Activated CD4-positive, alpha-beta T cell treated with anti-CD3 and anti-CD28 coated beads, Interleukin-10, Interleukin-2, amounts not matched to agents 100 ng/mL and 50 ng/mL, durations not matched to agents 16 hours and 8 hours (primary cell): ENCODE measurements around the gene PLCB1.
"Not testable (repeated sequence)": the region's sequence is repeated elsewhere in the genome, so short reads cannot be mapped to it uniquely, and the experiment has no call there.

Experiments
- DNase-seq: peaks from one replicate; pipeline ENCODE4 v3.0.0-alpha.2; 2020

The PLCB1 gene

DNA sequence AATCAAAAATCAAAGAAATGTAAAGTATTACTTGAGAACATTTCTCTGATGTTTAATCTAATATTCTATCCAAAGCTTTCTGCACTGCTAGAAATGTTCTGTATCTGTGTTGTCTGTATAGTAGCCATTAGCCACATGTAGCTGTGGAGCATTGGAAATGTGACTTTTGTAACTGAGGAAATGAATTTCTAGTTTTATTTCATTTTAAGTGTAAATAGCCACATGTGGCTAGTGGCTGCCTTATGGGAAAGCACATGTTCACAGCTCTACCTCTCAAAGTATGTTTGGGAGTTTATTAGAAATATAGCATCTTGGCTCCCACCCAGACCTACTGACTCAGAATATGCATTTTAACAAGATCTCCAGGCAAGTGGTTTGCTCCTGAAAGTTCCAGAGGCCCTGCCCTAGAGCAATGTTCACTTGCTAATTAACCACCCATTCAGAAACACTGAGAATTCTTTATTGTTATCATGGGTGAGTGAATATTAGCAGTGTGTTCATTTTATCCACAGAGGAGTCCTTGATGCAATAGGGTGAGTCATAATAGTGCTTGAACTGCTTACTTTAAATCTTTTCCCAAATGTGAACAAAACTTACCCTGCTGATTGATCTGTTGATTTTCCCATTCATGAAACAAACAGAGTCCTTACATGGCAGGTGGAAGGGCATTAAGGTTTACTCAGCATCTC lies 282.7 kb downstream of the PLCB1 start:
- no peak for DNase-seq

DNA sequence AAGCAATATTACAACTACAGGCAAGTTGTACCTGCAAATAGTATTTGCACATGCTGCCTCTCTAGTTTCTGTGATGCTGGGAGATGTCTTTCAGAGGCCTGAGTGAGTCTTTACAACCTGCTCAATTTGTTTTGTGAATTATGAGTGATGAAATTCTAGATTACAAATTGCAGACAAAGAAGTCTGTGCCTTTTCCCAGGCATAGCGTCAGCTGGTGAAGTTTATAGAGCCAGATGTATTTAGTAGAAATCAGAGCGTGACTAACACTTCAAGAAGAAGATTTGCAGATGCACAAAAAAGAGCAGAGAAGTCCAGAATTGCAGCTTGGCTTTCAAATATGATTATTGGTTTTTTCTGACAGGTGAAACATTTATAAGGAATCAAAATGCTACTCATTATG lies 289.9 kb downstream of the PLCB1 start:
- no peak for DNase-seq

DNA sequence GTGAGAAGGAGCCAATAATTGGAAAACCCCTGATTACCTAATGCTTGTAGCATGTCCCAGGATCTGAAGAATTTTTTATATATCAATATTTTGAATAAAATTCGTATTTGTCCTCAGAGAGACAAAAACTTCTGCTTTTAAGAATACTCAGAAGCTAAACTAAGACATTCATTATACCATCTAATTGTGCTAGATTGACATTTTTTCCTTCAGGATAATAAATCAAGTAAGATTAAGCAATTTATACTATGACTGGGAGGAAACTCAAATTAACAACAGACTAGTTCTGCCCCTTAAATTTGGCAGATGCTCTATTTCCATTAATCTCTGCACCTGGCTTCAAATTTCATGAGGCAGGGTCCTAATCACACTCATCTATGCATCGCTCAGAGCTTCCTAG lies 291.4 kb downstream of the PLCB1 start:
- DNase-seq = no peak

GRCh38 chr20:8424010-8424409 lies 291.9 kb downstream of the PLCB1 start:
- DNase-seq = no peak

- DNase-seq = no peak
Observed at GRCh38 chr20:8425016-8425415, 292.9 kb downstream of the PLCB1 start.

DNA sequence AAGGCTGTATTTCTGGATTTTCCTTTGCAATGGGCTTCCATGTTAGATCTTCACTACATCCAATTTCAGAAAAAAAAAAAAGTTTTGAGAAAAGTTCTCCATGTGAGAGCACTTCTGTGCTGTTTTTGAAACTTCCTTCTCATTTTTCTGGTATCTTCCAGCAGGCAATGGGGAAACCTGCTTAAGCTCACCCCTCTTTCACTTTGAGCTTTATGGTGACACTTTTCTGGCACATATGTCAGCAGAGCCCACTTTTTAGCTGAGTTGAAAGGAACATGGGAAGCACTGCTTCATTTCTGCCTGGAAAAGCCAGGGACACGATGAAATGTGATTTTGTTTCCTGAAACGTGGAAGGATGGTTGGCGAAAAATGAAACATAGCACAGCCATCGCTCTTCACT lies 293.7 kb downstream of the PLCB1 start:
- no peak for DNase-seq

- DNase-seq = no peak
Observed at GRCh38 chr20:8427419-8428040, 295.5 kb downstream of the PLCB1 start.

- DNase-seq = peak; percentile 30
Observed at GRCh38 chr20:8428988-8429387, 296.9 kb downstream of the PLCB1 start.

DNA sequence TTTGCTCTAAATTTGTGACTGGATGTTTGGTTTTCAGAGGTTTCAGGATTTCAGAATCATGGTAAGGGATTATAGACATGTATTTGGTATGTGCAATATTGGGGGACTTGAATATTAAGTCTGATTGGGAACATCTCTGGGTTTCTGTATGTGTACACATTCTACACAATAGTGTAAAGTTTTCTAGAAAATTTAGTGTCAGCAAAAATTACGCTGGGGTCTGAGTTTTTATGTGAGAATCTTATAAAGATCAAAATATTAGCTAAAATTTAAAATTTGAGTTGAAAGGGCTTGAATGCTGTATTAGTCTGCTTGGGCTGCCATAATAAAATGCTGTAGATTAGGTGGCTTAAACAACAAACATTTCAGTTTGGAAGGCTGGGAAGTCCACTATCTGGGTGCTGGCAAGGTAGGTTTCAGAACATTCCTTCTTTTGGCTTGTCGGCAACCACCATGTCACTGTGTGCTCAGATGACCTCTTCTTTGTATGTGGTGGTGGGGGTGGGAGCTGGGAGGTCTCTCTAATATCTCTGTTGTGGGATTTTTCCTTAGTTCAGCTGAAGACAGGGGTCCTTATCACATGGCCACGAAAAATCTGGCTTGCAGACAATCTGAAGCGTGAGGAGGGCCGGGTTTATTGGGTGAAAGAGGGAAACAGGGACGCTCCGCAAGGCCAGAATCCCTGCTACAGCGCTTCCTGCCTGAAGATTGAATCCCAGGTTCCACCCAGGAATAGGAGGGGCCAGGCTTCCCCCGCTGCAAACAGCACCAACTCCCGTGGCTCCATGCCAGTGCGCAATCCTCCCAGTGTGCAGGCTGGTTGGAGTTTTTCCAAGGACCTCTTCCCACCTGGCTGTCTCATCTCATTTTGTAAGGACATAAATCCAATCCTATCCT lies 299.7 kb downstream of the PLCB1 start:
- no peak for DNase-seq

GRCh38 chr20:8432435-8433148 lies 300.5 kb downstream of the PLCB1 start:
- DNase-seq = no peak

DNA sequence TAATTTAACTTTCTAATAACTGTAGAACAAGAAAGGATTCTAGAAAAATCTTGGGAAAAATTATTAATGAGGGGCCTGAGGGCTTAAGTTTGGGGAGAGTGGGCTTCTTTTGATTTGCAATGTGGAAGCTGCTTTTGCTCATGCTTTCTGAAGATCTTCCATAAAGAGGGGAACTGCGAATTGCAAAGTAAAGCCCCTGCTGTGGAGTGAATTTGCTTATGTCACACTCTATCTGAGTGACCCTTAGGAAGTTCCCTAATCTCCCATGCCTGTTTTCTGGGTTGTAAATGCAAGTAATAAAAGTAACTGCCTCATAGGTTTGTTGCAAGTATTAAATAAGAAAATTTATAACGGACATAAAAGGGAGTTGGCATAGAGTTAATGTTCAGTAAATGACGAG lies 301.2 kb downstream of the PLCB1 start:
- no peak for DNase-seq

DNA sequence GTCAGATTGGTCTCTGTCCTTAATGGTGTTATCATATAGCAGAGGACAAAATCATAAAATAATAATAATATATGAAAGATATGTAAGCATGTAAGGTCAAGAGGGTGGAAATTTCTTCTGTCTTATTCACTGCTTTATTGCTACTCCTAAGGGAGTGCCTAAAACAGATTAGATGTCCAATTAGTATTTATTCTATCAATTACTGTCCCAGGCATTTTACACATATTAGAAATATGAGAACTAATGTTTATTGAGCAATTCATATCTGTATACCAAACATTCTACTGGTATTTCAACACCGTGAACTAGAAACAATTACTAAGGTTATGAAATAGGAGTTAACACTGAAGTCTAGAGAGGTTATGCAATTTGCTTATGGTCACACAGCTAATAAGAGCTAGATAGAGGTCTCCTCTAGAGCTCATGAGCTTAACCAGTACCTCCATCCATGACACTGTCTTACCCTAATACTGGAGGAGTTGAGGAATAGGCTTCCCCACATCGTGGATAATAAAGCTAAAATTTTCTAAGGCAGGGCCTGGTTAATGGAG lies 302.3 kb downstream of the PLCB1 start:
- DNase-seq = no peak

GRCh38 chr20:8435285-8436035 lies 303.4 kb downstream of the PLCB1 start:
- no peak for DNase-seq

DNA sequence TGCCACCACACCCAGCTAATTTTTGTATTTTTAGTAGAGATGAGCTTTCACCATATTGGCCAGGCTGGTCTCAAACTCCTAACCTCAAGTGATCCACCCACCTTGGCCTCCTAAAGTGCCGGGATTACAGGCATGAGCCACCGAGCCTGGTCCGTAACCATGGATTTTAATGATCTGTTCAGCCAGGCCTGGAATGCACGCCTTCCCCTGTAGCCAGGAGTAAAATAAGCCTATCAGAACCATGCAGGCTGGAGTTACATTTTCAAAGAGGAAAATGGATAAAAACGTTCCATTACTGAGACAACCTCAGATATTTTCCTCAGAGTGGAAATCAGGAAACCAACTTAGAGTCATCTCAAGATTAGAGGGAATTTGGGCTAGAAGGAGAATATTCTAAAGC lies 304.9 kb downstream of the PLCB1 start:
- DNase-seq = not testable (repeated sequence)

- DNase-seq = no peak
Observed at GRCh38 chr20:8438748-8439147, 306.7 kb downstream of the PLCB1 start.

DNA sequence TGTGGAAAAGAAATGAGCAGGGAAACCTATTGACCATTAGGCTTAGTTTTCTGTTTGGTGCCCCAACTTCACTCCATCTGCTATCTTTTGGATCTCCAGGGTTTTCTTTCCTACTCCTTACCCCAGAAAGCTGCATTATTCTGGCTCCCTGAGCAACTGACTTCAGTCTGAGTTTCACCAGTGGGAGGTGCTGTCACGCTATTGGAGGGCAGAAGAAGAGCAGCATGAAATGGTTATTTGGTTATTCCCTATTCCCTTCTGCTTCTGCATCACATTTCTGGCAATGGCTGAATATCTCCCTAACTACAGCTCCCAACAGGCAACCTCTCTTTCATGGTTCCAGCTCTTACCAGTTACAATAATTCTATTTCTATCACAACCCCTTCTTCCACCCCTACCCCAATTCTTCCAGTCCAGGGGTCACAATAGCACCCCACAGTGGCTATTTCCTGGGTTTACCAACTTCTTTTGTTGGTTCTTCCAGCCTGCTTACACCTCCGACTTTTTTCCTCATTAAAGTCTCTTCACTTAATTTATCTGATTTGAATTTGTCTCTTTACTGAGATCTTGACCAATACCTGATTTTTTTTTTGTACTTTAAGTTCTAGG lies 311.5 kb downstream of the PLCB1 start:
- no peak for DNase-seq

GRCh38 chr20:8447262-8448120 lies 315.4 kb downstream of the PLCB1 start:
- no peak for DNase-seq

DNA sequence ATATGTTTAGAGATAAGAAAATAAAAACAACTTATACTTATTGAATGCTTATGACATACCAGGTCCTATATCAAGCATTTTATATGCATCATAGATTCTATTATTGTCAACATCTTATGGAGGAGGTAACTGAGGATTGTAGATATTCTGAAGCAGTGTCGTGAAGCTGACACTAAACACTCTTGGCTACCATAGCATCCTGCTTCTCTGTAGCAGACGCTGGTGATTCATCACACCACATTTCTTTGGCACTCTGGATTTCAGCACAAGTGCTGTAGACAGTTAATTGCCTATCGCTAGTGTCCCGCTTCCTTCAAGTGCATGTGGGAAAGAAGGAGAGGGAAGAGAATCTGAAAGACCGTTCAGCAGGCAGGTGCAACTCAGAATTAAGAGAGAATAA lies 317.1 kb downstream of the PLCB1 start:
- DNase-seq = no peak

GRCh38 chr20:8454137-8454712 lies 322.2 kb downstream of the PLCB1 start:
- DNase-seq = peak; percentile 56

DNA sequence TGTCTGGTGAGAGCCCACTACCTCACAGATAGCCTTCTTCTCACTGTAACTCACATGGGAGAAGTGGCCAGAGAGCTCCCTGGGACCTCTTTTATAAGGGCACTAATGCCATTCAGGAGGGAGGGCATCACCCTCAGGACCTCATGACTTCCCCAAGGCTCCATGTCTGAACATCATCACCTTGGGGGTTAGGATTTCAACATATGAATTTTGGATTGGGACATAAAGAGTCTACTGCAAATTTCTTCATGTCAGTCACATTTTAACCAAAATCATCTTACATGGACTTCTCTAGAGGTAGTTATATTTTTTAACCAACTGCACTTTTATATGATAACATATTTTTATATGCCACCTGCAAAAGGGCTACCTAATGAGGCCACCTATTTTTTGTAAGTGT lies 324.7 kb downstream of the PLCB1 start:
- DNase-seq = no peak
